Activated CD4-positive, alpha-beta T cell treated with anti-CD3 and anti-CD28 coated beads, Interleukin-2, amount 10 ng/mL, durations not matched to agents 7 days and 5 days (primary cell): ENCODE measurements around the gene MID1. TPM values are rescaled to one million over a fixed set of nuclear protein-coding genes. Genes with fewer than 3 reads are reported as not detected.

Experiments used
- CTCF ChIA-PET: fragments of 350-600 bp; sonication (Branson Sonifier 250); formaldehyde crosslinking; loops from one replicate; lab custom pipeline; 2021; ENCODE audit warnings: antibody characterized with exemption; lab: Charles Lee
- POLR2A ChIA-PET: fragments of 350-600 bp; sonication (Branson Sonifier 250); formaldehyde crosslinking; loops from one replicate; lab custom pipeline; 2021; ENCODE audit warnings: antibody characterized with exemption; lab: Charles Lee
- DNase-seq: peaks from one replicate; pipeline ENCODE4 v3.0.0-alpha.2; 2020
- H3K27ac Mint-ChIP-seq: one replicate; pipeline ENCODE4 v1.8.0; 2021; ENCODE audit warnings: mild to moderate bottlenecking, moderate library complexity, mixed read lengths
- H3K27me3 Mint-ChIP-seq: one replicate; pipeline ENCODE4 v1.8.0; 2021; ENCODE audit warnings: mixed read lengths
- H3K36me3 Mint-ChIP-seq: one replicate; pipeline ENCODE4 v1.8.0; 2021; ENCODE audit warnings: low read depth, mixed read lengths
- H3K4me1 Mint-ChIP-seq: one replicate; pipeline ENCODE4 v1.8.0; 2021; ENCODE audit warnings: mixed read lengths
- H3K4me3 Mint-ChIP-seq: one replicate; pipeline ENCODE4 v1.8.0; 2021; ENCODE audit warnings: mild to moderate bottlenecking, moderate library complexity, mixed read lengths
- H3K9me3 Mint-ChIP-seq: one replicate; pipeline ENCODE4 v1.8.0; 2021; ENCODE audit warnings: mixed read lengths
- total RNA-seq, 2 experiments: library from RNA; stranded (reverse); gene quantifications; one replicate each; pipeline ENCODE4 v1.2.3, GENCODE V29; 2021

Gene MID1
- total RNA-seq, 2 experiments from 2014 or later: 0.22 to 0.23 TPM

GRCh38 chrX:10579112-10580011 is 41.0 kb downstream of the MID1 start:
- H3K27me3 Mint-ChIP-seq: no peaks in the 10 kb centered on the region
- H3K9me3 Mint-ChIP-seq: no peaks in the 10 kb centered on the region
- no peaks in the 10 kb centered on the region for H3K4me1 Mint-ChIP-seq
- DNase-seq: no peak
- CTCF ChIA-PET: no interaction called here
- H3K36me3 Mint-ChIP-seq: no peaks in the 10 kb centered on the region
- POLR2A ChIA-PET: no interaction called here
- H3K4me3 Mint-ChIP-seq: no peak overlapping the region
- no peak overlapping the region for H3K27ac Mint-ChIP-seq

GRCh38 chrX:10578527-10578926 is 41.9 kb downstream of the MID1 start:
- ChIA-PET CTCF (no interaction called here), POLR2A (no interaction called here)
- Mint-ChIP-seq H3K27me3 (no peaks in the 10 kb centered on the region), H3K9me3 (no peaks in the 10 kb centered on the region), H3K4me3 (no peak overlapping the region), H3K36me3 (no peaks in the 10 kb centered on the region), H3K27ac (no peak overlapping the region), H3K4me1 (no peaks in the 10 kb centered on the region)
- DNase-seq: no peak

GRCh38 chrX:10577853-10578252 is 42.5 kb downstream of the MID1 start:
- Mint-ChIP-seq H3K9me3 (no peaks in the 10 kb centered on the region), H3K4me1 (no peaks in the 10 kb centered on the region), H3K27me3 (no peaks in the 10 kb centered on the region), H3K27ac (no peak overlapping the region), H3K36me3 (no peaks in the 10 kb centered on the region), H3K4me3 (no peak overlapping the region)
- ChIA-PET CTCF (no interaction called here), POLR2A (no interaction called here)
- DNase-seq: no peak

- CTCF ChIA-PET: interaction anchor here (0.6 kb wide), 1 partner anchor 804 kb away, joined by 3 read pairs; no protein-coding TSS in a partner anchor
- H3K9me3 Mint-ChIP-seq: no peaks in the 10 kb centered on the region
- no peaks in the 10 kb centered on the region for H3K36me3 Mint-ChIP-seq
- POLR2A ChIA-PET: no interaction called here
- no peak overlapping the region for H3K4me3 Mint-ChIP-seq
- DNase-seq: no peak
- no peaks in the 10 kb centered on the region for H3K27me3 Mint-ChIP-seq
- no peak overlapping the region for H3K27ac Mint-ChIP-seq
- no peaks in the 10 kb centered on the region for H3K4me1 Mint-ChIP-seq
Measured at GRCh38 chrX:10576777-10577447, 43.5 kb downstream of the MID1 start.

- ChIA-PET POLR2A (no interaction called here), CTCF (no interaction called here)
- H3K27me3 Mint-ChIP-seq: no peaks in the 10 kb centered on the region
- H3K4me1 Mint-ChIP-seq: no peaks in the 10 kb centered on the region
- no peaks in the 10 kb centered on the region for H3K9me3 Mint-ChIP-seq
- no peak overlapping the region for H3K27ac Mint-ChIP-seq
- no peak for DNase-seq
- H3K36me3 Mint-ChIP-seq: no peaks in the 10 kb centered on the region
- H3K4me3 Mint-ChIP-seq: no peak overlapping the region
Measured at GRCh38 chrX:10576186-10576585, 44.2 kb downstream of the MID1 start.

- H3K36me3 Mint-ChIP-seq: no peaks in the 10 kb centered on the region
- H3K9me3 Mint-ChIP-seq: no peaks in the 10 kb centered on the region
- H3K27me3 Mint-ChIP-seq: no peaks in the 10 kb centered on the region
- H3K27ac Mint-ChIP-seq: no peak overlapping the region
- no peaks in the 10 kb centered on the region for H3K4me1 Mint-ChIP-seq
- DNase-seq: no peak
- ChIA-PET CTCF (no interaction called here), POLR2A (no interaction called here)
- no peak overlapping the region for H3K4me3 Mint-ChIP-seq
Measured at GRCh38 chrX:10574663-10575062, 45.7 kb downstream of the MID1 start.

- Mint-ChIP-seq H3K27me3 (no peaks in the 10 kb centered on the region), H3K9me3 (no peaks in the 10 kb centered on the region), H3K4me3 (no peak overlapping the region), H3K36me3 (no peaks in the 10 kb centered on the region), H3K4me1 (no peaks in the 10 kb centered on the region), H3K27ac (no peak overlapping the region)
- CTCF ChIA-PET: interaction anchor here (0.6 kb wide), 1 partner anchor 65 kb away, joined by 3 read pairs; no protein-coding TSS in a partner anchor
- POLR2A ChIA-PET: no interaction called here
- no peak for DNase-seq
Measured at GRCh38 chrX:10571260-10571659, 49.1 kb downstream of the MID1 start.

GRCh38 chrX:10570601-10571000 is 49.8 kb downstream of the MID1 start:
- POLR2A ChIA-PET: no interaction called here
- Mint-ChIP-seq H3K27me3 (no peaks in the 10 kb centered on the region), H3K4me3 (no peak overlapping the region), H3K9me3 (no peaks in the 10 kb centered on the region), H3K36me3 (no peaks in the 10 kb centered on the region), H3K27ac (no peak overlapping the region), H3K4me1 (no peaks in the 10 kb centered on the region)
- DNase-seq: no peak
- CTCF ChIA-PET: interaction anchor here (0.6 kb wide), 1 partner anchor 64 kb away, joined by 3 read pairs; no protein-coding TSS in a partner anchor

- DNase-seq: no peak
- ChIA-PET CTCF (no interaction called here), POLR2A (no interaction called here)
- Mint-ChIP-seq H3K4me1 (no peaks in the 10 kb centered on the region), H3K27ac (no peak overlapping the region), H3K27me3 (no peaks in the 10 kb centered on the region), H3K36me3 (no peaks in the 10 kb centered on the region), H3K9me3 (no peaks in the 10 kb centered on the region), H3K4me3 (no peak overlapping the region)
Measured at GRCh38 chrX:10569946-10570345, 50.4 kb downstream of the MID1 start.

GRCh38 chrX:10568428-10568827 is 52.0 kb downstream of the MID1 start:
- H3K9me3 Mint-ChIP-seq: no peaks in the 10 kb centered on the region
- H3K4me1 Mint-ChIP-seq: no peaks in the 10 kb centered on the region
- no peak overlapping the region for H3K4me3 Mint-ChIP-seq
- H3K27ac Mint-ChIP-seq: no peak overlapping the region
- H3K27me3 Mint-ChIP-seq: no peaks in the 10 kb centered on the region
- ChIA-PET POLR2A (no interaction called here), CTCF (no interaction called here)
- no peak for DNase-seq
- H3K36me3 Mint-ChIP-seq: no peaks in the 10 kb centered on the region

GRCh38 chrX:10567136-10567535 is 53.2 kb downstream of the MID1 start:
- Mint-ChIP-seq H3K36me3 (no peaks in the 10 kb centered on the region), H3K4me1 (no peaks in the 10 kb centered on the region), H3K9me3 (no peaks in the 10 kb centered on the region), H3K4me3 (no peak overlapping the region), H3K27me3 (no peaks in the 10 kb centered on the region), H3K27ac (no peak overlapping the region)
- CTCF ChIA-PET: no interaction called here
- POLR2A ChIA-PET: no interaction called here
- DNase-seq: no peak

- Mint-ChIP-seq H3K36me3 (no peaks in the 10 kb centered on the region), H3K4me3 (no peak overlapping the region), H3K4me1 (no peaks in the 10 kb centered on the region), H3K27ac (no peak overlapping the region), H3K27me3 (no peaks in the 10 kb centered on the region), H3K9me3 (no peaks in the 10 kb centered on the region)
- no peak for DNase-seq
- ChIA-PET POLR2A (no interaction called here), CTCF (no interaction called here)
Measured at GRCh38 chrX:10566716-10567097, 53.7 kb downstream of the MID1 start.

GRCh38 chrX:10564484-10564883 is 55.9 kb downstream of the MID1 start:
- no peak for DNase-seq
- POLR2A ChIA-PET: no interaction called here
- Mint-ChIP-seq H3K9me3 (no peaks in the 10 kb centered on the region), H3K27ac (no peak overlapping the region), H3K27me3 (no peaks in the 10 kb centered on the region), H3K36me3 (no peaks in the 10 kb centered on the region), H3K4me3 (no peak overlapping the region), H3K4me1 (no peaks in the 10 kb centered on the region)
- CTCF ChIA-PET: no interaction called here
